Gastroesophageal sphincter (tissue), 3 donors: Measurements from ENCODE around the gene POLR2F.

Source experiments
- EP300 ChIP-seq: sonication (generic); formaldehyde crosslinking; IDR thresholded peaks from one replicate; pipeline ENCODE4 v1.6.1; 2017; ENCODE audit warnings: antibody characterized with exemption, mild to moderate bottlenecking
- POLR2AphosphoS5 ChIP-seq: sonication (generic); formaldehyde crosslinking; IDR thresholded peaks from one replicate; pipeline ENCODE4 v1.6.1; 2017; ENCODE audit warnings: antibody characterized with exemption
- TF ChIP-seq, protein P1 (sequence below), 4 experiments: fragments of 200-600 bp in 2 of 4; fragments of 450-650 bp in 2 of 4; sonication (generic) in 1 of 4; IDR thresholded peaks; one replicate each; pipeline ENCODE4 v1.5.1; 2017 to 2019; ENCODE audit warnings: antibody characterized with exemption in 4 of 4, mild to moderate bottlenecking in 2 of 4, moderate library complexity in 2 of 4

DNA sequence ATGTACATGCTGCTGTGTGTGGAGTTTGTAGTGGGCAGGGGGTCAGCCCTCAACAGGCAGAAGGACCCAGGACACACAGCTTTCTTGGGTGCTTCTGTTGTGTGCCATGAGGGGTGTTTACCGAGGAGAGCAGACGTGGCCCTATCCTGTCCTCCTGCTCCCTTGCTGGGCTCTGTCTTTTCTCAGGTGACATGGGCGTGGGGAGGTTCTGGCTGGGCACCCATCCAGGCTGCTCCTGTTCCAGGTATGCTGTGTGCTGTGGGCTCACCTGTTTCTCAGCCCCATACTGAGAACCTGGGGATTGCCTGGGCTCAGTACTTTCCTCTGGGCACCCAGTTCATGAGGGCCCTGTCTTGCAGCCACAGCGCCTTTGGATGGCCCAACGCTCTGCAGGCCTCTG lies 24.1 kb upstream of the POLR2F start:
- no peak for TF ChIP-seq POLR2AphosphoS5
- TF ChIP-seq EP300: no peak
- TF ChIP-seq, protein P1, sequence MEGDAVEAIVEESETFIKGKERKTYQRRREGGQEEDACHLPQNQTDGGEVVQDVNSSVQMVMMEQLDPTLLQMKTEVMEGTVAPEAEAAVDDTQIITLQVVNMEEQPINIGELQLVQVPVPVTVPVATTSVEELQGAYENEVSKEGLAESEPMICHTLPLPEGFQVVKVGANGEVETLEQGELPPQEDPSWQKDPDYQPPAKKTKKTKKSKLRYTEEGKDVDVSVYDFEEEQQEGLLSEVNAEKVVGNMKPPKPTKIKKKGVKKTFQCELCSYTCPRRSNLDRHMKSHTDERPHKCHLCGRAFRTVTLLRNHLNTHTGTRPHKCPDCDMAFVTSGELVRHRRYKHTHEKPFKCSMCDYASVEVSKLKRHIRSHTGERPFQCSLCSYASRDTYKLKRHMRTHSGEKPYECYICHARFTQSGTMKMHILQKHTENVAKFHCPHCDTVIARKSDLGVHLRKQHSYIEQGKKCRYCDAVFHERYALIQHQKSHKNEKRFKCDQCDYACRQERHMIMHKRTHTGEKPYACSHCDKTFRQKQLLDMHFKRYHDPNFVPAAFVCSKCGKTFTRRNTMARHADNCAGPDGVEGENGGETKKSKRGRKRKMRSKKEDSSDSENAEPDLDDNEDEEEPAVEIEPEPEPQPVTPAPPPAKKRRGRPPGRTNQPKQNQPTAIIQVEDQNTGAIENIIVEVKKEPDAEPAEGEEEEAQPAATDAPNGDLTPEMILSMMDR (IDR thresholded peaks at IDR 0.05): no peak
